Uterus (tissue), 2 donors: Measurements from ENCODE around the gene SHKBP1.

ENCODE experiments used
- CTCF ChIP-seq, 4 experiments: fragments of 200-600 bp in 2 of 4; fragments of 450-650 bp in 2 of 4; sonication (generic) in 2 of 4; IDR thresholded peaks; one replicate each; pipeline ENCODE4 v1.5.1; 2016 to 2019; ENCODE audit warnings: antibody characterized with exemption in 4 of 4, mild to moderate bottlenecking in 2 of 4, moderate library complexity in 1 of 4
- POLR2A ChIP-seq, 2 donors: fragments of 450-650 bp; IDR thresholded peaks; one replicate each; pipeline ENCODE4 v1.6.1; 2016; ENCODE audit warnings: antibody characterized with exemption in 2 of 2, mild to moderate bottlenecking in 1 of 2, moderate library complexity in 1 of 2

GRCh38 chr19:40588926-40589569, 12.4 kb downstream of the SHKBP1 start:
- no peak for TF ChIP-seq CTCF (IDR thresholded peaks at IDR 0.05)
- TF ChIP-seq POLR2A (IDR thresholded peaks at IDR 0.05) = no peak
